HG03095 (cell line): ENCODE data around the gene LDLRAD4.

Experiments used
- ATAC-seq: cut with Tn5 transposase; IDR thresholded peaks from one replicate; pipeline ENCODE4 v1.9.1; 2021; ENCODE audit warnings: moderate library complexity; ENCODE audit not compliant: unreplicated experiment

The LDLRAD4 gene

GRCh38 chr18:13218368-13218991, at the start of gene LDLRAD4:
Gene LDLRAD4, plus strand, starts transcription at chr18:13218760.
- ATAC-seq, result no peak

GRCh38 chr18:13173578-13174145, 44.9 kb upstream of the LDLRAD4 start:
- no peak for ATAC-seq

- ATAC-seq, result no peak
Observed at GRCh38 chr18:13175266-13175665, 43.3 kb upstream of the LDLRAD4 start.

- no peak for ATAC-seq
Observed at GRCh38 chr18:13175754-13176210, 42.8 kb upstream of the LDLRAD4 start.

GRCh38 chr18:13176847-13177246, 41.7 kb upstream of the LDLRAD4 start:
- ATAC-seq, result no peak

- ATAC-seq, result no peak
Observed at GRCh38 chr18:13178197-13178596, 40.4 kb upstream of the LDLRAD4 start.

GRCh38 chr18:13178976-13179375, 39.6 kb upstream of the LDLRAD4 start:
- ATAC-seq, result no peak

GRCh38 chr18:13179566-13180113, 38.9 kb upstream of the LDLRAD4 start:
- ATAC-seq, result no peak

- no peak for ATAC-seq
Observed at GRCh38 chr18:13180614-13181375, 37.8 kb upstream of the LDLRAD4 start.

- ATAC-seq, result no peak
Observed at GRCh38 chr18:13181765-13182164, 36.8 kb upstream of the LDLRAD4 start.

GRCh38 chr18:13183359-13183758, 35.2 kb upstream of the LDLRAD4 start:
- no peak for ATAC-seq

GRCh38 chr18:13183790-13184189, 34.8 kb upstream of the LDLRAD4 start:
- no peak for ATAC-seq

GRCh38 chr18:13184396-13184795, 34.2 kb upstream of the LDLRAD4 start:
- ATAC-seq, result no peak

GRCh38 chr18:13185675-13186198, 32.8 kb upstream of the LDLRAD4 start:
- ATAC-seq, result no peak

- ATAC-seq, result no peak
Observed at GRCh38 chr18:13186687-13187086, 31.9 kb upstream of the LDLRAD4 start.

- ATAC-seq, result no peak
Observed at GRCh38 chr18:13187498-13187897, 31.1 kb upstream of the LDLRAD4 start.

GRCh38 chr18:13191031-13191430, 27.5 kb upstream of the LDLRAD4 start:
- no peak for ATAC-seq

- no peak for ATAC-seq
Observed at GRCh38 chr18:13191779-13192178, 26.8 kb upstream of the LDLRAD4 start.

- no peak for ATAC-seq
Observed at GRCh38 chr18:13192970-13193369, 25.6 kb upstream of the LDLRAD4 start.

GRCh38 chr18:13194239-13194638, 24.3 kb upstream of the LDLRAD4 start:
- ATAC-seq, result no peak

- no peak for ATAC-seq
Observed at GRCh38 chr18:13198701-13199100, 19.9 kb upstream of the LDLRAD4 start.

- ATAC-seq, result no peak
Observed at GRCh38 chr18:13199169-13199568, 19.4 kb upstream of the LDLRAD4 start.
